Endothelial cell of umbilical vein (primary cell): ENCODE results near the gene PTTG2. TPM values are rescaled to one million over a fixed set of nuclear protein-coding genes. Genes with fewer than 3 reads are reported as not detected.

Experiments
- BruUV-seq: library from RNA; stranded (reverse); fragments of 400-500 nt; replicated peaks from 2 replicates; lab custom pipeline; 2021; lab: Mats Ljungman, UMichigan
- CTCF ChIA-PET: fragments of 300-600, 350-600 bp; sonication (Branson Sonifier 250); formaldehyde crosslinking; loops from one replicate; lab custom pipeline; 2021; ENCODE audit warnings: antibody characterized with exemption, inconsistent platforms; lab: Charles Lee
- POLR2A ChIA-PET: fragments of 300-600, 350-600 bp; sonication (Branson Sonifier 250); formaldehyde crosslinking; loops from one replicate; lab custom pipeline; 2021; ENCODE audit warnings: antibody characterized with exemption, inconsistent platforms; lab: Charles Lee
- DNase-seq: peaks from one replicate; pipeline ENCODE4 v3.0.0-alpha.2; 2011; ENCODE audit warnings: low read depth, low spot score
- FAIRE-seq: peaks from 2 replicates; lab custom pipeline; 2011; peaks lifted over from hg19 to GRCh38; lab: Jason Lieb, UNC
- H2AFZ ChIP-seq: 2 replicates; pipeline ENCODE4 v1.6.0; 2012; ENCODE audit warnings: low read depth, low read length, control low read depth, inconsistent platforms
- H3K27ac ChIP-seq: 2 replicates; pipeline ENCODE4 v1.5.1; 2011; ENCODE audit warnings: low read depth, mild to moderate bottlenecking, control low read depth, low read length, moderate library complexity; ENCODE audit not compliant: insufficient read depth
- H3K27me3 ChIP-seq, 2 experiments: 2 replicates each; pipeline versions ENCODE4 v1.6.0 to v1.6.1; 2011; ENCODE audit warnings: low read length in 2 of 2, mixed read lengths in 1 of 2; ENCODE audit not compliant: control insufficient read depth in 2 of 2, insufficient read depth in 2 of 2
- H3K36me3 ChIP-seq, 2 experiments: 2 replicates in 1 of 2; 3 replicates in 1 of 2; pipeline ENCODE4 v1.5.1; 2011; ENCODE audit warnings: low read length in 2 of 2, mild to moderate bottlenecking in 1 of 2, moderate library complexity in 1 of 2; ENCODE audit not compliant: control insufficient read depth in 2 of 2, insufficient read depth in 2 of 2; ENCODE audit errors: extremely low read depth in 1 of 2
- H3K4me1 ChIP-seq: 3 replicates; pipeline ENCODE4 v1.5.1; 2011; ENCODE audit warnings: mild to moderate bottlenecking, low read length; ENCODE audit not compliant: control insufficient read depth, insufficient read depth; ENCODE audit errors: extremely low read depth
- H3K4me2 ChIP-seq: 2 replicates; pipeline ENCODE4 v1.6.1; 2011; ENCODE audit warnings: low read length, control low read depth, mixed read lengths; ENCODE audit not compliant: insufficient read depth
- H3K4me3 ChIP-seq, 3 experiments: fragments of 200-600 bp in 1 of 3; sonication (generic), shearing (Covaris generic) in 1 of 3; replicated peaks in 1 of 3; 2 replicates each; pipeline ENCODE4 v1.5.1; 2011 to 2016; ENCODE audit warnings: control low read depth in 3 of 3, low read length in 3 of 3, mild to moderate bottlenecking in 2 of 3, inconsistent platforms in 1 of 3, low read depth in 1 of 3, moderate library complexity in 1 of 3; ENCODE audit not compliant: insufficient read depth in 1 of 3
- H3K79me2 ChIP-seq: 2 replicates; pipeline ENCODE4 v1.6.0; 2012; ENCODE audit warnings: low read length, inconsistent platforms; ENCODE audit not compliant: control insufficient read depth, insufficient read depth
- H3K9ac ChIP-seq: replicated peaks from 2 replicates; pipeline ENCODE3; 2011; ENCODE audit warnings: low read length, control low read depth; ENCODE audit not compliant: insufficient read depth; ENCODE audit errors: extremely low read depth
- H3K9me1 ChIP-seq: replicated peaks from 3 replicates; pipeline ENCODE4 v1.6.0; 2011; ENCODE audit warnings: mild to moderate bottlenecking, low read length; ENCODE audit not compliant: control insufficient read depth, insufficient read depth; ENCODE audit errors: extremely low read depth
- H3K9me3 ChIP-seq: replicated peaks from 2 replicates; pipeline ENCODE4 v1.5.1; 2012; ENCODE audit warnings: low read length, inconsistent platforms; ENCODE audit not compliant: control insufficient read depth, insufficient read depth
- H4K20me1 ChIP-seq: replicated peaks from 2 replicates; pipeline ENCODE3; 2011; ENCODE audit warnings: mild to moderate bottlenecking, low read length; ENCODE audit not compliant: control insufficient read depth, insufficient read depth; ENCODE audit errors: extremely low read depth
- CTCF ChIP-seq, 2 donors: IDR thresholded peaks; 1 replicate in 1 of 2; 2 replicates in 1 of 2; pipeline ENCODE4 v1.5.1; 2011; ENCODE audit warnings: low read length in 2 of 2, mild to moderate bottlenecking in 2 of 2, moderate library complexity in 2 of 2, control low read depth in 1 of 2, inconsistent platforms in 1 of 2, low read depth in 1 of 2; ENCODE audit not compliant: insufficient read depth in 1 of 2; ENCODE audit errors: extremely low read depth in 1 of 2
- EZH2 ChIP-seq: IDR thresholded peaks from 2 replicates; pipeline ENCODE4 v1.6.1; 2012; ENCODE audit warnings: borderline replicate concordance, low read depth, mild to moderate bottlenecking, moderate library complexity, low read length, inconsistent platforms; ENCODE audit not compliant: severe bottlenecking
- FOS ChIP-seq: IDR thresholded peaks from 2 replicates; pipeline ENCODE4 v1.6.1; 2011; ENCODE audit warnings: mild to moderate bottlenecking, low read length, moderate library complexity, borderline replicate concordance; ENCODE audit not compliant: insufficient read depth
- GATA2 ChIP-seq: IDR thresholded peaks from 2 replicates; pipeline ENCODE4 v1.7.0; 2011; ENCODE audit warnings: low read depth, mild to moderate bottlenecking, moderate library complexity, mixed read lengths, low read length; ENCODE audit not compliant: insufficient read length, insufficient read depth
- JUN ChIP-seq: IDR thresholded peaks from 2 replicates; pipeline ENCODE4 v1.6.1; 2011; ENCODE audit warnings: borderline replicate concordance, low read depth; ENCODE audit not compliant: insufficient read length, insufficient read depth
- MAX ChIP-seq: IDR thresholded peaks from 2 replicates; pipeline ENCODE4 v1.6.1; 2011; ENCODE audit not compliant: insufficient read depth, insufficient read length
- MYC ChIP-seq: IDR thresholded peaks from one replicate; pipeline ENCODE4 v1.6.1; 2011; ENCODE audit warnings: mild to moderate bottlenecking, low read depth, low read length
- POLR2A ChIP-seq: IDR thresholded peaks from 2 replicates; pipeline ENCODE4 v1.6.1; 2012; ENCODE audit warnings: low read depth, mild to moderate bottlenecking, control low read depth, low read length
- POLR2AphosphoS5 ChIP-seq: IDR thresholded peaks from 2 replicates; pipeline ENCODE4 v1.6.1; 2012; ENCODE audit warnings: low read depth, mild to moderate bottlenecking, control low read depth, low read length, moderate library complexity; ENCODE audit not compliant: insufficient read depth
- dilution Hi-C: fragments of 300-500 bp; cut with MboI; formaldehyde crosslinking; loops from one replicate; pipeline ENCODE4 v1.15.0; 2019; ENCODE audit warnings: low sequenced_read_pairs; ENCODE audit not compliant: extremely low pct_ligation_motif_present
- intact Hi-C: fragments of 100-400 bp; cut with micrococcal nuclease; formaldehyde crosslinking; loops from one replicate; pipeline ENCODE4 v1.10.0; 2022
- polyA plus RNA-seq, 4 experiments: library from polyadenylated mRNA; depleted of rRNA in 3 of 4; stranded (reverse) in 3 of 4; unstranded in 1 of 4; fragments of >200 nt; gene quantifications; 2 replicates each; pipeline versions ENCODE4 v1.2.1 to v1.2.3, GENCODE V29; 2011 to 2012; ENCODE audit warnings: missing spikeins in 1 of 4
- total RNA-seq: library from RNA; stranded (reverse); gene quantifications from 2 replicates; pipeline ENCODE4 v1.2.3, GENCODE V29; 2021

The PTTG2 gene
- total and polyA plus RNA-seq, 2 donors (not counting 3 experiments of a cell fraction or from before 2014, with no cell fraction given) = not detected

GRCh38 chr4:38007645-38008044 is 47.4 kb downstream of the PTTG2 start:
- ChIA-PET POLR2A (no interaction called here), CTCF (interaction anchor here (1.1 kb wide), 2 partner anchors 17 to 28 kb away, joined by 3 read pairs; no protein-coding TSS in a partner anchor)
- intact Hi-C loops = no loop called here
- Histone ChIP-seq H2AFZ (no peak overlapping the region), H3K36me3 (no peaks in the 10 kb centered on the region), H3K27ac (no peak overlapping the region), H3K4me3 (no peak overlapping the region), H3K27me3 (no peaks in the 10 kb centered on the region), H3K79me2 (peaks cover 8% of the 10 kb centered on the region), H3K9me3 (no peaks in the 10 kb centered on the region), H3K4me2 (no peak overlapping the region), H3K9ac (no peak overlapping the region), H3K9me1 (no peaks in the 10 kb centered on the region), H3K4me1 (no peaks in the 10 kb centered on the region), H4K20me1 (no peaks in the 10 kb centered on the region)
- DNase-seq (no peak), FAIRE-seq (no peak)
- BruUV-seq = no TSS peak
- TF ChIP-seq MAX = no peak
- no peak for TF ChIP-seq GATA2
- TF ChIP-seq POLR2AphosphoS5 = no peak
- no peak for TF ChIP-seq JUN
- TF ChIP-seq EZH2 = no peak
- TF ChIP-seq FOS = no peak
- no peak for TF ChIP-seq MYC
- no peak for TF ChIP-seq CTCF (IDR thresholded peaks at IDR 0.05; ENCODE audit: extremely low read depth in 1 of 2, insufficient read depth in 1 of 2, low read depth in 1 of 2, low read length in 2 of 2)
- TF ChIP-seq POLR2A = no peak
- dilution Hi-C loops = no loop called here
